Fibroblast of the aortic adventitia (primary cell): ENCODE data around the gene ALDH3A2. TPM values are rescaled to one million over a fixed set of nuclear protein-coding genes. Genes with fewer than 3 reads are reported as not detected.

ENCODE experiments used
- DNase-seq: peaks from one replicate; pipeline ENCODE4 v3.0.0-alpha.2; 2010; ENCODE audit warnings: low read depth
- H3K4me3 ChIP-seq: 2 replicates; pipeline ENCODE4 v1.5.1; 2011; ENCODE audit warnings: low read depth, mild to moderate bottlenecking, control low read depth, low read length, moderate library complexity
- CTCF ChIP-seq: IDR thresholded peaks from 2 replicates; pipeline ENCODE4 v1.5.1; 2011; ENCODE audit warnings: mild to moderate bottlenecking, low read length, control low read depth, inconsistent platforms; ENCODE audit not compliant: insufficient read depth
- total RNA-seq: library from RNA; depleted of rRNA; stranded (reverse); fragments of >200 nt; gene quantifications from 2 replicates; pipeline ENCODE4 v1.2.3, GENCODE V29; 2012; ENCODE audit warnings: low replicate concordance

Gene ALDH3A2
- total RNA-seq, 1 donor, result 59.7 TPM

DNA sequence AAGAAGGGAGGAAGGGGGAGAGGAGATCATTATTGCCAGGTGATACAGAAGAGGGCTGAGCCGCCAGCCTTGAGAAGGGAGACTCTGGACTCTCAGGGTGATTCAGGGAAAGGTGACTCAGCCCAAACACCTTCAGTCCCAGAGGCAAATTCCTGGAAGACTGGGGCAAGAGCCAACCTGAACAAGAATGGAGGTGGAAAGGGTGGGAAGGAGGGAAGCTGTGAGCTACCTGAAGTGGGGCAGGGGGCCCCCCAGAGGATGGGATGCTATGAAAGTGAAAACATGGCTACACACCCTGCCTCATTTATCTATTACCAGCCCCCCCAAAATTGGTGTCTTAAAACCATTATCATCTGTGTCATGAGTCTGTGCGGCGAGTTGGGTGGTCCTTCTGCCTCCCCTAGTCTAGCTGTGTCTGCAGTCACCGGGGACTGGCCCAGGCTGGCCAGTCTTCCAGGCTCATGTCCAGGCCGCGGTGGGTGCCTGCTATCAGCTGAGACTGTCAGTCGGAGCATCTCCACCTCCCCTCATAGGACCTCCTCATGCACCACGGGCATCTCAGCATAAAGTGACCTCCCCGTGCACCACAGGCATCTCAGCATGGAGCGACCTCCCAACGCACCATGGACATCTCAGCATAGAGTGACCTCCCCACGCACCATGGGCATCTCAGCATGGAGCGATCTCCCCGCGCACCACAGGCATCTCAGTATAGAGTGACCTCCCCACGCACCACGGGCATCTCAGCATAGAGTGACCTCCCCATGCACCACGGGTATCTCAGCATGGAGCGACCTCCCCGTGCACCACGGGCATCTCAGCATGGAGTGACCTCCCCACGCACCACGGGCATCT lies 71.0 kb downstream of the ALDH3A2 start:
- no peak for DNase-seq
- no peak for TF ChIP-seq CTCF
- no peak overlapping the region for H3K4me3 ChIP-seq

GRCh38 chr17:19720210-19720475 lies 71.6 kb downstream of the ALDH3A2 start:
- DNase-seq, result no peak
- no peak for TF ChIP-seq CTCF
- no peak overlapping the region for H3K4me3 ChIP-seq

- no peak overlapping the region for H3K4me3 ChIP-seq
- TF ChIP-seq CTCF, result no peak
- DNase-seq, result no peak
Measured at GRCh38 chr17:19720631-19721426, 72.3 kb downstream of the ALDH3A2 start.

GRCh38 chr17:19723964-19724363 lies 75.4 kb downstream of the ALDH3A2 start:
- no peak overlapping the region for H3K4me3 ChIP-seq
- DNase-seq, result no peak
- TF ChIP-seq CTCF, result no peak

GRCh38 chr17:19724501-19725420 lies 76.2 kb downstream of the ALDH3A2 start:
- no peak overlapping the region for H3K4me3 ChIP-seq
- no peak for DNase-seq
- no peak for TF ChIP-seq CTCF

DNA sequence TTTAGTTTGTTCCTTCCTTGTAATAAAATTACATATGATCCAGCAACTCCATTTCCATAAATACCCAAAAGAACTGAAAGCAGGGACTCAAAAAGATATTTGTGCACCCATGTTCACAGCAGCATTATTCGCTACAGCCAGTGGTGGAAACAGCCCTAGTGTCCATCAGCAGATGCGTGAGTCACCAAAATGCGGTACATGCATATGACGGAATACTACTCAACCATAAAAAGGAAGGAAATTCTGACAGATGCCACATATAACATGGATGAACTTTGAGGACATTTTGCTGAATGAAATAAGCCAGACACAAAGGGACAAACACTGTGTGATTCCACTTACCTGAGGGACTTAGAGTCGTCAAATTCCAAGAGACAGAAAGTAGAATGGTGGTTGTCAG lies 76.9 kb downstream of the ALDH3A2 start:
- DNase-seq, result no peak
- no peak for TF ChIP-seq CTCF
- H3K4me3 ChIP-seq, result no peak overlapping the region
